Gastroesophageal sphincter (tissue), 4 donors: ENCODE measurements around the gene GLG1. TPM values are rescaled to one million over a fixed set of nuclear protein-coding genes. Genes with fewer than 3 reads are reported as not detected.
"Not testable (repeated sequence)": the region's sequence is repeated elsewhere in the genome, so short reads cannot be mapped to it uniquely, and the experiment has no call there.

Source experiments
- ATAC-seq: fragments of 150-250 bp; one replicate; pipeline ENCODE4 v1.9.1; 2016; ENCODE audit warnings: mild to moderate bottlenecking, moderate library complexity
- H3K27ac ChIP-seq, 4 donors: fragments of 200-600 bp; sonication (generic) in 3 of 4; 1 replicate in 3 of 4; 2 replicates in 1 of 4; pipeline ENCODE4 v1.5.1; 2016 to 2019
- H3K27me3 ChIP-seq: fragments of 200-600 bp; sonication (generic); one replicate; pipeline ENCODE4 v1.5.1; 2019
- H3K36me3 ChIP-seq, 2 donors: fragments of 200-600 bp; sonication (generic); one replicate each; pipeline ENCODE4 v1.5.1; 2019; ENCODE audit warnings: control low read depth in 1 of 2
- H3K4me1 ChIP-seq, 3 donors: fragments of 200-600 bp; sonication (generic); 1 replicate in 2 of 3; 2 replicates in 1 of 3; pipeline ENCODE4 v1.5.1; 2016 to 2019; ENCODE audit warnings: control low read depth in 2 of 3
- H3K4me3 ChIP-seq, 2 donors: fragments of 200-600 bp; sonication (generic); one replicate each; pipeline ENCODE4 v1.5.1; 2019; ENCODE audit warnings: mild to moderate bottlenecking in 1 of 2, moderate library complexity in 1 of 2
- H3K9me3 ChIP-seq, 3 donors: fragments of 200-600 bp; sonication (generic); one replicate each; pipeline ENCODE4 v1.5.1; 2017 to 2019; ENCODE audit warnings: control low read depth in 2 of 3
- POLR2A ChIP-seq, 2 donors: fragments of 450-650 bp; IDR thresholded peaks; one replicate each; pipeline ENCODE4 v1.6.1; 2017; ENCODE audit warnings: antibody characterized with exemption in 2 of 2, mild to moderate bottlenecking in 2 of 2, moderate library complexity in 1 of 2
- WGBS, 2 donors: methylation state at CpG; one replicate each; pipeline ENCODE4 v1.1.5; 2018; ENCODE audit warnings: low coverage in 1 of 2; 5-methylcytosine and 5-hydroxymethylcytosine counted together
- total RNA-seq, 4 donors: library from RNA; depleted of rRNA; stranded (reverse); fragments of >200 nt; gene quantifications; one replicate each; pipeline ENCODE4 v1.1.0, GENCODE V29; 2016

GLG1 gene
- total RNA-seq, 4 donors from 2014 or later, result 121 to 151 (median 139) TPM

DNA sequence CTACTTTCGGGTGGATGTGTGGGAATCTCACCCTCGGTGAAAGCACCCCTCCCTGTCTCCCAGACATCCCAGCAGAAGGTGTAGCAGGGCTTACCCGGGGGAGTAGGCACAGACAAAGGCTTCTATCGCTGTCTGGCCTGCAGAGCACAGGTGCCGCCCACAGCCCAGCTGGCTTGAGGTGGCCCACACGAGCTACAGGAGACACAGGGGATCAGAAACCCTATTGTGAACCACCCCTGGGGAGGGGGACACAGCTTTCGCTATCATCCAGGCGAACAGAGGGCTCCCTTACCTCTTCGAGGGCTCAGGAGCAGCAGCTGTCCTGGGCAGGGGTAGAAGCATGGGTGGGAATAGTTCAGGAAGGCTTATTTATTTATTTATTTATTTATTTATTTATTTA is 193.4 kb downstream of the GLG1 start:
- H3K27me3 ChIP-seq, H3K36me3 ChIP-seq, H3K4me1 ChIP-seq, H3K9me3 ChIP-seq, H3K27ac ChIP-seq, H3K4me3 ChIP-seq, ATAC-seq: not testable (repeated sequence)
- WGBS, 2 donors, result 100% methylated on average over 3 of the region's 9 CpGs; no CpG with 5 or more reads in 1 of the 2 donors

DNA sequence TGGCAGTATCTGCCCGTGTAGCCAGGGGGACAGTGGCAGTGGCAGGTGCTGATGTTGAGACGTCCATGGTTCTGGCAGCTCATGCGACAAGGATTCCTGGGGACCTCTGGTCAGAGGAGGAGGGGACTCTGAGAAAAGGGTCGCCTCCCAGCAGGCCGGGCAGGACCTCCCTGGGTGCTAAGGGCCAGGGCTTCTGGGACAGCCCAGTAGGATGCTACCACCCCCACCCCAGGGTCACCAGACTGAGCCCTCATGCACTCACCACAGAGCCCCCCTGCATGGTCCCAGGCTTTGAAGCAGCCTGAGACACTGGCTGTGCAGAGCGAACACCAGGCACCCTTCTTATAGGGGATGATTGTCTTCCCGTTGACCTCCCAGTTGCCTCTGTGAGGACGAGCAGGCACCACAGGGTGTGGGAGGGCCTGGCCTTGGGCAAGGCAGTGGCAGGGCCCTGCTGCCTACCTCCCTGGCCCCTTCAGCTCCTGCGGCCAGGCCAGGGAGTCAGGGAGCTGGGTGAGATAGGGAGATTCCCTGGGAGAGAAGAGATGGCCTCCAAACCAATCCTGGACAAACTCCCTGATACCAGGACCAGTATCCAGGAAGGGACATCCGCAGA is 194.0 kb downstream of the GLG1 start:
- not testable (repeated sequence) for H3K9me3 ChIP-seq, H3K27ac ChIP-seq, H3K27me3 ChIP-seq, ATAC-seq, H3K4me1 ChIP-seq, H3K36me3 ChIP-seq, H3K4me3 ChIP-seq
- no CpG with 5 or more reads among the region's 10 CpGs for WGBS, 2 donors

DNA sequence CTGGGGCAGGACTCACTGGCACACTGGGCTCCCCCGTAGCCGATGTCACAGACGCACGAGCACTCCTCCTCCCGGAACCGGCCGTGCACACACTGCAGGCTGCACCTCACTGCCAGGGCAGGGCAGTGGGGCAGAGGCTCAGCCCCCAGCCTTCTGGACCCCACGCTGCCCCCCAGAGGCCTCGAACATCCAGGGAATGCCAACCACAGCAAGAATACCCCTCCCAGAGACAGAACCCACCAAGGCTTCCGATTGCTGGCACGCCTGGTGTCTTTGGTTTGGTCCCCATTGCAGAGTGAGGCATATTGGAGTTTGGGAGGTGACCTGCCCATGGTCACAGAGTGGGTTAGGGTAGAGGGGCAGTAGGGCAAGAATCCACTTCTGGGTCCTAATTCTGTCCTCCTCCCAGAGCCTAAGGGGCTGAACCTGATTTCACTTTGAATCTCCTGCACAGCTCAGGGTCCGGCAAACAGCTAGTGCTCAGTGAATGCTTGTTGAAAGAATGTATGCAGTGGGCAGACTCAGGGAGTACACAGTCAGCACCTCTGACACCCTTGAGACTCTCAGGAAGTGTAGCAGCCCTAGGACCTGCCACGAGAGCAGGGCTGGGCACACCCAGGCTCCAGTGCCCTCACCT is 194.7 kb downstream of the GLG1 start:
- WGBS, 2 donors, result no CpG with 5 or more reads among the region's 13 CpGs
- not testable (repeated sequence) for H3K36me3 ChIP-seq, H3K4me3 ChIP-seq, H3K4me1 ChIP-seq, H3K9me3 ChIP-seq, H3K27me3 ChIP-seq, H3K27ac ChIP-seq, ATAC-seq

DNA sequence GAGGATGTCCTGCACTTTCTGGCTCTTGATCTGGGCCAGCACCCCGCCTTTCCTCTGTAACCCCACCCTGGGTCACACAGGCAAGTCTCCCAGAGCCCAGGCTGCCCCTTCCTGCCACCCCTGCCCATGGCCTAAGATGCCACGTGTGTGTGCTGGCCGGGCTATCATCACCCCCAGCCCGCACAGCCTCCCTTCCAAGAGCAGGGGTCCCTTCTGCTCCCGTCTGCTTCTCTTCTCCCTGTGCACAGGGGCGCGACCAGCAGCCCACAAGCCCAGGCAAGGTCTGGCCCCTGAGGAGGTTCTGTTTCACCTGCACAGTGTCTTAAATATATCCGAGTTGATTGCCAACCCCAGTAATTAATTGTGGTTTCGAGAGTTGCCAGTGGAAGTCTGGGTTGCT is 195.9 kb downstream of the GLG1 start:
- 86 to 96% methylated on average over 1 to 5 of the region's 9 CpGs for WGBS, 2 donors
- not testable (repeated sequence) for H3K9me3 ChIP-seq, ATAC-seq, H3K27me3 ChIP-seq, H3K36me3 ChIP-seq, H3K4me3 ChIP-seq, H3K4me1 ChIP-seq, H3K27ac ChIP-seq

DNA sequence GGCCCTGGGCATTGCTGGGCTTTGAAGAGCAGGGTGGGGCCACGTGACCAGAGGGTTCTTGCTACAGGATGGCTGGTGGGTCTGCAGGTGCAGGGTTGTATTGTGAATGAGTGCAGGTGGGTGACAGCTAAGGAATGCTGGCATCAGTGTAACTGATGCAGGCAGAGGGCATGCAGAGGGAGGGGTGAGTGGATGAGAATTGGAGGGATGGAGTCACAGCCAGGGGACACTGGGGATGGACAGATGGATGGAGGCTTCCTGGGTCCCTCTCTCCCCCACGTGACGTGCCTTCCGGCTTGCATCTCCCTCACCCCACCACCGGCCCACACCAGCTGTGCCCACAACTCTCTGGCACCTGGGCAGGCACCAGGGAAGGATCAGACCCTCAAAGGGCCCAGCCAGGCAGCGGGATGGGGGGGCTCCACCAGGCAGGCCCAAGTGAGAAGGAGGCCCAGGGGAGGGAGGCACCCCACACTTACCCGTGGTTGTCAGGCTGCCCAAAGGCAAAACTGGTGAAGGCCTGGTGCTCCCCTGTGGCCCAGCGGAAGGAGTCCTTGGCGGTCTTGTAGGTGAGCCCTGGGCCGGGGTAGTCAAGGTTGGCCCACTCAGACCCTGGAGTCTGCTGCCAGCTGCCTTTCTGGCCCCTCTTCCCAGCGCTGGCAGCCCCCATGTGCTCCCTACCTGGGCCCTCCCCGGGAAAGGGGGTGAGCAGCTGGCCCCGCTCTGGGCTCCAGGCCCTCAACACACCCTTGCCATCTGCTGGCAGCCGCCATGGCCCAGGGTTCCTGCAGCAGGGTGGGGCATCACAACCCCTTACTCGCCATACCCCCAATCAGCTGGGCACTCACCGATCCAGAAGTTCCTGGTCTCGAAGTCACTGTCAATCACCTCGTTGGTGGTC is 196.6 kb downstream of the GLG1 start:
- H3K9me3 ChIP-seq, H3K4me1 ChIP-seq, H3K27me3 ChIP-seq, ATAC-seq, H3K27ac ChIP-seq, H3K4me3 ChIP-seq, H3K36me3 ChIP-seq: not testable (repeated sequence)
- WGBS, 2 donors, result 60% methylated on average over 1 of the region's 18 CpGs; no CpG with 5 or more reads in 1 of the 2 donors

DNA sequence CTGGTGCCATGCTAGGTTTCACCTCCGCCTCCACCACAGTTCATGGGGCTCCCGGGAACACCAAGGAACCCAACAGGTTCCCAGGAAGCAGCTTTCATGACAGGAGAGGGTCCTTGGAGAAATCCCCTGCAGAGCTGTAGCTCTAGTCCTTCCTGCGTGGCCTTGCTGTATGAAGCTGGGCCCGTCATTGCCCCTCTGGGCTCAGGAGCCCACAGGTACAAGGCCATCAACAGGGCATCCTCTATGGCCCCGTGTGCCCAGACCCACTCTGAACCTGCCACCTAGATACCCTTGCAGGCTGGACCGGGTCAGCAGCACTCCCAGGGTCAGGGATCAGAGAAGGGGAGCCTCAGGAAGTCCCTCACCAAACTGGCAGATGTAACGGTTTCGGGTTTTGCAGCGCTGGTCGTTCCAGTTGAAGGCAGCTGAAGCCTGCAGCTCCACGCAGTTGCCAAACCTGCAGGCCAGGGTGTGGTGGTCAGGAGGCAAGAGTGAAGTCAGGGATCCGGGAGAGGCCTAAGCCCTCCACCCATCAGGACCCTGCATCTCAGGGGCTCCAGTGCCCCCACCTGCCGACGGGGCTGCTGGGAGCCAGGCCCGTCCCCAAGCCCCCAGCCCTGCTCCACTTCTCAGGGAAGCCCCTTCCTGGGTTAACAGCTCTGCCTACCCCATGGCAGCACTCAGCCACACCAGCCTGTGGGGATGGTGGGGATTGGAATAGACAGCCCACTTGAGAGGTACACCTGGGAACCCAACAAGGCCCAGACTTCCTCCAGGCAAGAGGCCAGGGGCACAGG is 197.5 kb downstream of the GLG1 start:
- H3K27me3 ChIP-seq, H3K9me3 ChIP-seq, H3K36me3 ChIP-seq, ATAC-seq, H3K27ac ChIP-seq, H3K4me3 ChIP-seq, H3K4me1 ChIP-seq: not testable (repeated sequence)
- no CpG with 5 or more reads among the region's 15 CpGs for WGBS, 2 donors

DNA sequence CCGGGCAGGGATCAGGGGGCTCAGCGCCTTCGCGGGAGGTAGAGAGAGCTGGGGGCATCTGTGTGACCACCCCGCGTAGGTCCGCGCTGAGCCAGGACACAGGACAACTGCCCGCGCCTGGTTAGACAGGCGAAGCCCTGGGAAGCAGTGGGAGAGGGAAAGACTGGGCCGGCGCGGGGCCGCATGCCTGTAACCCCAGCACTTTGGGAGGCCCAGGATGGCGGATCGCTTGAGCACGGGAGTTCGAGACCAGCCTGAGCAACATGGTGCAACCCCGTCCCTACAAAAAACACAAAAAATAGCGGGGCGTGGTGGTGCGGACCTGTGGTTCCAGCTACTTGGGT is 199.6 kb downstream of the GLG1 start:
- not testable (repeated sequence) for H3K36me3 ChIP-seq, H3K4me1 ChIP-seq, H3K9me3 ChIP-seq, H3K27me3 ChIP-seq
- Histone ChIP-seq H3K27ac (peak overlapping the region; percentile 54 to 84 (median 84)), H3K4me3 (peak overlapping the region; percentile 34 to 54)
- ATAC-seq, result peak; percentile 57
- no CpG with 5 or more reads among the region's 23 CpGs for WGBS, 2 donors

DNA sequence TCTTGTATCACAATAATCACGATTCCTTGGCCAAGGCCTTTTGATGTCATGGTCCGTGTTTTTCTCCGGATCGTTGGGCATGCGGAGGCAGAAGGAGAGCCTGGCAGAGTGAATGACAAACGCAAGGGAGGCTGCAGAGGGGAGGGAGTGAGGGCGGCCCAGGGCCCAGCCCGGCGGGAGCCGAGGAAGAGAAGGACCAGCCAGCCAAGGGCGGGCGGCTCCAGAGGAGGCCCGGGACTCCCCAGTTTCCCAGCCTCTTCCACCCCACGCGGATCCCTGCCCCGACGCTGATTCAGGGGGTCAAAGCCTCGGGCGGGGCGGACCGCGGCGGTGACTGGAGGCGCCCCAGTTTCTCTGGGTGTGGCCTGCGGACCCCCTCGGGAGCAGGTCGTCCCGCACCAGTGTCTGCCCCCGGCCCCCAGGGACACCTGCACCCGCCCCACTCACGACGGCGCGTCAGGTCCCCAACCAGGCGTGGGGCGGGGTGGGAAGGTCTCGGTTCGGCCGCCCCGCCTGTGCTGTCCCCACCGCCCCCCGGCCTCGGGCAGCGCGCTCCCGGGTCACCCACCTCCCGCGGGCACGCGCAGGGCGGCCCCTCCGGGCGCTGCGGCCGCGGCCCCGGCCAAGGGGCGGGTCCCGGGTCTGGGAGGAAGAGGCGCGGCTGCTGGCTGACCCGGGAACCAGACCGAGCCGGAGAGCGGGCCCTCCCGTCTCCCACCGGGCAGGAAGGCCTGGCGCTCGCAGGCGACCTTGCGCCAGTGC is 200.1 kb downstream of the GLG1 start:
- H3K4me1 ChIP-seq, H3K9me3 ChIP-seq, H3K27me3 ChIP-seq, H3K36me3 ChIP-seq: not testable (repeated sequence)
- Histone ChIP-seq H3K4me3 (peak overlapping the region; percentile 34 to 54), H3K27ac (peak overlapping the region; percentile 54 to 84 (median 84))
- no CpG with 5 or more reads among the region's 71 CpGs for WGBS, 2 donors
- peak in 1 of 2 donors; percentile 16 for TF ChIP-seq POLR2A (IDR thresholded peaks at IDR 0.05)
- ATAC-seq, result peak; percentile 91

DNA sequence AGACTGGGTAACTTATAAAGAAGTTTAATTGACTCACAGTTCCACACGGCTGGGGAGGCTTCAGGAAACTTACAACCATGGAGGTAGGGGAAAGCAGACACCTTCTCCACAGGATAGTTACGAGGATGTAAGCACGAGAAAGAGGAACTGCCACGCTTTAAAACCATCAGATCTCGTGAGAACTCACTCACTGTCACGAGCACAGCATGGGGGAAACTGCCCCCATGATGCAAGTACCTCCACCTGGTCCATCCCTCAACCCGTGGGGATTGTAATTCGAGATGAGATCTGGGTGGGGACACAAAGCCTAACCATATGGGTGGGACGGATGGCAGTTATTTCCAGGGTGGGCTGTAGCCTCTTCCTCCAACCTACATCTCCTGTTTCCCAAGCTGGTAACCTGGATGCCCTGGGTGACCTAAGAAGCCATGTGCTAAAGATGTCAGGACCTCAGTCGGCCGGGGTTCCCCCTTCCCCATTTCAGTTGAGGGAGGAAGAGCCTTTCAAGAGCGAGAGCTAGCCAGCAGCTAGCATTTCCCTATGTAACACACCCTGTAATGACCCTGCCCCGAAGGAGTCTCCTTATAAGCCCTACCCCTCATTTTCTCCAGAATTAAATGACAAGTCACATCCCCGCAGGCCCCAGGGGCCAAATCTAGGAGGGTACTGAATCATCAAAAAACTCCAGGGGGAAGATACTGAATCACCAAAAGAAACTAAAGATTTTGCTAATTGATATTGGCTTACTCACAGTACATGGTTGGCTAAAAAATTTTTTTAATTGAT is 202.6 kb downstream of the GLG1 start:
- WGBS, 2 donors, result 60 to 100% methylated on average over 1 of the region's 14 CpGs

DNA sequence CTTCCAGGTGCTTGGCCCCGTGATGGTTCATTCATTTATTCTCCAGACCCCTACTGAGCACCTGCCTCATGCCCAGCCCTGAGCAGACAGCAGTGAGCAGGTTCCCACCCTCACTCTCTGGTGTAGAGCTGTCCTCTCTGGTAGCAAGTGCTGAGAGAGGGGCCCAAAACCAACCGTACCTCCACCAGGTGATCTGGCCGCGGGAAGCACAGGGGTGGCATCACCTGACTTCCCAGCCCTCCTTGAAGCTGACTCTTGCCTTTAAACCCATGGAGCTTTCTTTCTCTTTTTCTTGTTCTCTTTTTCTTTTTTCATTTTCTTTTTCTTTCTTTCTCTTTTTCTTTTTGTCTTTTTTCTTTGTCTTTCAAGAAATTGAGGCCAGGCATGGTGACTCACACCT is 206.7 kb downstream of the GLG1 start:
- not testable (repeated sequence) for H3K27me3 ChIP-seq, H3K36me3 ChIP-seq, ATAC-seq, H3K27ac ChIP-seq, H3K9me3 ChIP-seq, H3K4me3 ChIP-seq
- WGBS, 2 donors, result 86% methylated on average over 3 of the region's 4 CpGs; no CpG with 5 or more reads in 1 of the 2 donors
- peaks cover 0 to 26% (median 0%) of the 10 kb centered on the region in 3 donors for H3K4me1 ChIP-seq

More for the DNA sequence above, 202.6 kb downstream of the GLG1 start:
- H3K4me1 ChIP-seq, H3K36me3 ChIP-seq, H3K27ac ChIP-seq, H3K27me3 ChIP-seq, ATAC-seq, H3K4me3 ChIP-seq, H3K9me3 ChIP-seq: not testable (repeated sequence)

DNA sequence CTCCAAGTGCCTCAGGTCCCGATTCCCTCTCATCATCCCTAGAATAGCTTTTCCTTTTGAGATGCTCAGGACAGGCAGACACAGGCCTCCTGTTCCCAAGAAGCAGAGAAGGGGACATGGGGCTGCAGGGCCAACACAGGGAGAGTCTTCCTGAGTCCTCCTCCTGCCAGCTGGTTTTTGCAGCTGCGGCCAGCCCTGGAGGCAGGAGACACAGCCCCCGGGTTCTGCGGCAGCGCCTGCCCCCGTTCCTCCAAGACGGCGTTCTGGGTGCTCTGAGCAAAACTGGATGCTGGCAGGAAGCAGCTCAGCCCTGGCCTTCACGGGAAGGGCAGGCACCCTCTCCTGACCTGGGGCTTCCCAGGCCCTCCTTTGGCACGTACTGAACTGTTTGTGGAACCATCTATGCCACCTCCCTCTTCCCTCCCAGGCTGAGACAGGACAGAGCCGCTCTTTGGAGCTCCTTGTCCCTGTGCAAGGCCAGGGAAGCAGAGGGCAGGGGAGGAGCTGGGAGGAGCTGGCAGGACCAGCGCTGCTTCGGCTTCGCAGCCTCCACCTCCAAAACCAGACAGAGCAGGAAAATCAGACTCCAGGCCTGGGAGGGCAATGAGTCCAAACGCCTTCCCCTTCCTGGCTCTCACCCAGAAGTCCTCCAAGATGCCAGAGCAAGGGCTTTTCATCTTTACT is 208.6 kb downstream of the GLG1 start:
- peak; percentile 71 for ATAC-seq
- H3K36me3 ChIP-seq, H3K27me3 ChIP-seq, H3K4me3 ChIP-seq, H3K9me3 ChIP-seq: not testable (repeated sequence)
- WGBS, 2 donors, result 17% methylated on average over 1 of the region's 15 CpGs; no CpG with 5 or more reads in 1 of the 2 donors
- Histone ChIP-seq H3K4me1 (peaks cover 0 to 26% (median 0%) of the 10 kb centered on the region in 3 donors), H3K27ac (peak overlapping the region in 2 of 4 donors; percentile 37 to 48)
